A549 (cell line): Measurements from ENCODE around the gene ADAM10. TPM values are rescaled to one million over a fixed set of nuclear protein-coding genes. Genes with fewer than 3 reads are reported as not detected.

Source experiments
- ATAC-seq, 2 experiments: fragments of 200-7000 bp in 1 of 2; fragments of >200 bp in 1 of 2; cut with Nextera tagmentation in 1 of 2; cut with Tn5 transposase in 1 of 2; 3 replicates each; pipeline versions ENCODE4 v1.8.0 to v1.9.1; 2018 to 2020; ENCODE audit warnings: mild to moderate bottlenecking in 1 of 2, moderate library complexity in 1 of 2
- CTCF ChIA-PET: fragments of 300-600 bp; sonication (Branson Sonifier 250); formaldehyde crosslinking; extraction: SDS; loops from one replicate; lab custom pipeline; 2021; ENCODE audit warnings: antibody characterized with exemption, inconsistent platforms; lab: Yijun Ruan, JAX
- POLR2A ChIA-PET: fragments of 350-600 bp; formaldehyde crosslinking; extraction: SDS; loops from one replicate; lab custom pipeline; 2021; ENCODE audit warnings: antibody characterized with exemption, inconsistent platforms; lab: Yijun Ruan, JAX
- DNase-seq, 2 experiments: peaks; one replicate each; pipeline versions ENCODE4 v3.0.0 to v3.0.0-alpha.2; 2011 to 2016; ENCODE audit warnings: low read depth in 1 of 2, low spot score in 1 of 2
- FAIRE-seq: peaks from 2 replicates; lab custom pipeline; 2011; peaks lifted over from hg19 to GRCh38; lab: Jason Lieb, UNC
- H3K27ac ChIP-seq, 2 experiments: fragments of >200 bp; sonication (Bioruptor Twin); formaldehyde crosslinking; 3 replicates each; pipeline ENCODE4 v1.5.1; 2016 to 2017
- H3K4me1 ChIP-seq: fragments of >200 bp; sonication (Bioruptor Twin); formaldehyde crosslinking; 3 replicates; pipeline ENCODE4 v1.6.1; 2016
- H3K4me2 ChIP-seq: fragments of >200 bp; sonication (Bioruptor Twin); formaldehyde crosslinking; 3 replicates; pipeline ENCODE4 v1.6.1; 2016
- H3K4me3 ChIP-seq: fragments of >200 bp; sonication (Bioruptor Twin); formaldehyde crosslinking; 3 replicates; pipeline ENCODE4 v1.5.1; 2016
- H3K9me3 ChIP-seq: fragments of >200 bp; sonication (Bioruptor Twin); formaldehyde crosslinking; 3 replicates; pipeline ENCODE4 v1.6.1; 2016
- CHD2 ChIP-seq: fragments of 150-350 bp; IDR thresholded peaks from 2 replicates; pipeline ENCODE4 v1.6.1; 2014; ENCODE audit warnings: low read length; ENCODE audit not compliant: partially characterized antibody
- CHD4 ChIP-seq: fragments of 200-600 bp; sonication (generic); IDR thresholded peaks from 2 replicates; pipeline ENCODE4 v1.6.1; 2016; ENCODE audit warnings: antibody characterized with exemption, mild to moderate bottlenecking, borderline replicate concordance
- EHF ChIP-seq: fragments of 250-450 bp; sonication (Bioruptor Pico); IDR thresholded peaks from 2 replicates; pipeline ENCODE4 v1.5.0; 2020; ENCODE audit warnings: mild to moderate bottlenecking
- EHMT2 ChIP-seq: fragments of 200-600 bp; sonication (generic); IDR thresholded peaks from 2 replicates; pipeline ENCODE4 v1.6.1; 2016; ENCODE audit warnings: antibody characterized with exemption, low read depth, mild to moderate bottlenecking, moderate library complexity
- HOXB13 ChIP-seq: fragments of 250-450 bp; sonication (Bioruptor Pico); IDR thresholded peaks from 2 replicates; pipeline ENCODE4 v1.5.0; 2020; ENCODE audit warnings: low read depth, mild to moderate bottlenecking, moderate library complexity
- KDM1A ChIP-seq: fragments of 200-600 bp; sonication (generic); IDR thresholded peaks from 2 replicates; pipeline ENCODE4 v1.6.1; 2016; ENCODE audit warnings: low read depth, mild to moderate bottlenecking
- MAZ ChIP-seq: fragments of 150-350 bp; IDR thresholded peaks from 2 replicates; pipeline ENCODE4 v1.6.1; 2014; ENCODE audit warnings: antibody characterized with exemption, low read depth, low read length, borderline replicate concordance
- PHF8 ChIP-seq: fragments of 200-600 bp; sonication (generic); IDR thresholded peaks from 2 replicates; pipeline ENCODE4 v1.6.1; 2016; ENCODE audit warnings: low read depth, mild to moderate bottlenecking, antibody characterized with exemption, moderate library complexity, borderline replicate concordance
- POLR2A ChIP-seq: IDR thresholded peaks from 2 replicates; pipeline ENCODE4 v1.6.1; 2012; ENCODE audit warnings: mild to moderate bottlenecking, low read length
- RAD21 ChIP-seq, 2 experiments: fragments of >200 bp in 1 of 2; sonication (Bioruptor Twin) in 1 of 2; formaldehyde crosslinking in 1 of 2; IDR thresholded peaks in 1 of 2; conservative IDR thresholded peaks in 1 of 2; 2 replicates in 1 of 2; 3 replicates in 1 of 2; pipeline ENCODE4 v1.6.1; 2012 to 2018; ENCODE audit warnings: inconsistent platforms in 1 of 2
- ZNF302 ChIP-seq: fragments of 250-450 bp; sonication (Bioruptor Pico); IDR thresholded peaks from 2 replicates; pipeline ENCODE4 v1.9.0; 2021; ENCODE audit warnings: inconsistent platforms, mild to moderate bottlenecking, moderate library complexity
- WGBS: methylation state at CpG from one replicate; pipeline ENCODE4 v1.1.6; 2017; ENCODE audit errors: missing lambda C conversion rate; 5-methylcytosine and 5-hydroxymethylcytosine counted together
- polyA plus RNA-seq, 4 experiments: library from polyadenylated mRNA; depleted of rRNA in 3 of 4; stranded (reverse); fragments of >200 nt; fragmentation: RNase III in 1 of 4; extraction: RNeasy Plus Mini Kit Qiagen cat#74134 plus additional on column Dnase treatment in 1 of 4; gene quantifications; 2 replicates in 3 of 4; 3 replicates in 1 of 4; pipeline ENCODE4 v1.2.3, GENCODE V29; 2011 to 2017
- TF ChIP-seq, protein P1 (sequence below): fragments of 150-350 bp; IDR thresholded peaks from 2 replicates; pipeline ENCODE4 v1.6.1; 2014; ENCODE audit warnings: low read depth, mild to moderate bottlenecking, low read length
- TF ChIP-seq, protein P2 (sequence below): fragments of 250-450 bp; sonication (Bioruptor Pico); IDR thresholded peaks from 2 replicates; pipeline ENCODE4 v1.5.0; 2020; ENCODE audit warnings: low read depth, mild to moderate bottlenecking, moderate library complexity
- TF ChIP-seq, protein P3 (sequence below): fragments of >200 bp; sonication (Bioruptor Twin); formaldehyde crosslinking; IDR thresholded peaks from 3 replicates; pipeline ENCODE4 v1.6.1; 2016
- TF ChIP-seq, protein P4 (sequence below): fragments of 250-450 bp; sonication (Bioruptor Pico); IDR thresholded peaks from 2 replicates; pipeline ENCODE4 v1.5.0; 2021; ENCODE audit warnings: mild to moderate bottlenecking, moderate library complexity, borderline replicate concordance
- TF ChIP-seq, protein P5 (sequence below): IDR thresholded peaks from 2 replicates; pipeline ENCODE4 v1.6.1; 2012

ADAM10 gene
- polyA plus RNA-seq, 2 of the 4 experiments (the other 2 are of a cell fraction) = 200 to 210 TPM

DNA sequence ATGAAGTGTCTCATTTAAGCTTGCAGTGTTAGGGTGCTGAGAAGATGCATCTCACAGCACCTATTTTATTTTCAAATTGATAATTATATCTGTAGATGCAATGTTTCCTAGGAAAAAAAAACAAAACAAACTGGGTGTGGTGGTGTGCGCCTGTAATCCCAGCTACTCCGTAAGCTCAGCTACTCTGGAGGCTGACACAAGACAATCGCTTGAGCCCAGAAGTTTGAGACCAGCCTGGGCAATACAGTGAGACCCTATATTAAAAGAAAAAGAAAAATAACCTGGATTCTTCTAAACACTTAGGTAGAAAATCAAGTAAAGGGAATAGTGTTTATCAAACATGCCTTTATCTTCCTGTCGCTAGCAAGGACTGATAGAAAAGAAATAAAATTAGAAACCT lies 23.5 kb upstream of the ADAM10 start:
- Histone ChIP-seq H3K4me1 (peaks cover 23% of the 10 kb centered on the region), H3K27ac (no peak overlapping the region), H3K9me3 (no peaks in the 10 kb centered on the region), H3K4me2 (peak overlapping the region; percentile 89), H3K4me3 (peak overlapping the region; percentile 80)
- TF ChIP-seq, protein P1, sequence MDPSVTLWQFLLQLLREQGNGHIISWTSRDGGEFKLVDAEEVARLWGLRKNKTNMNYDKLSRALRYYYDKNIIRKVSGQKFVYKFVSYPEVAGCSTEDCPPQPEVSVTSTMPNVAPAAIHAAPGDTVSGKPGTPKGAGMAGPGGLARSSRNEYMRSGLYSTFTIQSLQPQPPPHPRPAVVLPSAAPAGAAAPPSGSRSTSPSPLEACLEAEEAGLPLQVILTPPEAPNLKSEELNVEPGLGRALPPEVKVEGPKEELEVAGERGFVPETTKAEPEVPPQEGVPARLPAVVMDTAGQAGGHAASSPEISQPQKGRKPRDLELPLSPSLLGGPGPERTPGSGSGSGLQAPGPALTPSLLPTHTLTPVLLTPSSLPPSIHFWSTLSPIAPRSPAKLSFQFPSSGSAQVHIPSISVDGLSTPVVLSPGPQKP = no peak
- TF ChIP-seq HOXB13 (CRISPR knock-in tag) (no peak), MAZ (no peak), PHF8 (no peak), CHD4 (no peak), EHF (no peak), KDM1A (no peak), CHD2 (no peak), EHMT2 (no peak), RAD21 (conservative IDR thresholded peaks at IDR 0.05 in 1 of 2, IDR thresholded peaks at IDR 0.05 in 1 of 2) (no peak)
- TF ChIP-seq, protein P2, sequence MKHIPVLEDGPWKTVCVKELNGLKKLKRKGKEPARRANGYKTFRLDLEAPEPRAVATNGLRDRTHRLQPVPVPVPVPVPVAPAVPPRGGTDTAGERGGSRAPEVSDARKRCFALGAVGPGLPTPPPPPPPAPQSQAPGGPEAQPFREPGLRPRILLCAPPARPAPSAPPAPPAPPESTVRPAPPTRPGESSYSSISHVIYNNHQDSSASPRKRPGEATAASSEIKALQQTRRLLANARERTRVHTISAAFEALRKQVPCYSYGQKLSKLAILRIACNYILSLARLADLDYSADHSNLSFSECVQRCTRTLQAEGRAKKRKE (CRISPR knock-in tag) = no peak
- TF ChIP-seq, protein P3, sequence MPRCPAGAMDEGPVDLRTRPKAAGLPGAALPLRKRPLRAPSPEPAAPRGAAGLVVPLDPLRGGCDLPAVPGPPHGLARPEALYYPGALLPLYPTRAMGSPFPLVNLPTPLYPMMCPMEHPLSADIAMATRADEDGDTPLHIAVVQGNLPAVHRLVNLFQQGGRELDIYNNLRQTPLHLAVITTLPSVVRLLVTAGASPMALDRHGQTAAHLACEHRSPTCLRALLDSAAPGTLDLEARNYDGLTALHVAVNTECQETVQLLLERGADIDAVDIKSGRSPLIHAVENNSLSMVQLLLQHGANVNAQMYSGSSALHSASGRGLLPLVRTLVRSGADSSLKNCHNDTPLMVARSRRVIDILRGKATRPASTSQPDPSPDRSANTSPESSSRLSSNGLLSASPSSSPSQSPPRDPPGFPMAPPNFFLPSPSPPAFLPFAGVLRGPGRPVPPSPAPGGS = no peak
- TF ChIP-seq, protein P4, sequence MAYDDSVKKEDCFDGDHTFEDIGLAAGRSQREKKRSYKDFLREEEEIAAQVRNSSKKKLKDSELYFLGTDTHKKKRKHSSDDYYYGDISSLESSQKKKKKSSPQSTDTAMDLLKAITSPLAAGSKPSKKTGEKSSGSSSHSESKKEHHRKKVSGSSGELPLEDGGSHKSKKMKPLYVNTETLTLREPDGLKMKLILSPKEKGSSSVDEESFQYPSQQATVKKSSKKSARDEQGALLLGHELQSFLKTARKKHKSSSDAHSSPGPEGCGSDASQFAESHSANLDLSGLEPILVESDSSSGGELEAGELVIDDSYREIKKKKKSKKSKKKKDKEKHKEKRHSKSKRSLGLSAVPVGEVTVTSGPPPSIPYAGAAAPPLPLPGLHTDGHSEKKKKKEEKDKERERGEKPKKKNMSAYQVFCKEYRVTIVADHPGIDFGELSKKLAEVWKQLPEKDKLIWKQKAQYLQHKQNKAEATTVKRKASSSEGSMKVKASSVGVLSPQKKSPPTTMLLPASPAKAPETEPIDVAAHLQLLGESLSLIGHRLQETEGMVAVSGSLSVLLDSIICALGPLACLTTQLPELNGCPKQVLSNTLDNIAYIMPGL (CRISPR knock-in tag) = no peak
- TF ChIP-seq, protein P5, sequence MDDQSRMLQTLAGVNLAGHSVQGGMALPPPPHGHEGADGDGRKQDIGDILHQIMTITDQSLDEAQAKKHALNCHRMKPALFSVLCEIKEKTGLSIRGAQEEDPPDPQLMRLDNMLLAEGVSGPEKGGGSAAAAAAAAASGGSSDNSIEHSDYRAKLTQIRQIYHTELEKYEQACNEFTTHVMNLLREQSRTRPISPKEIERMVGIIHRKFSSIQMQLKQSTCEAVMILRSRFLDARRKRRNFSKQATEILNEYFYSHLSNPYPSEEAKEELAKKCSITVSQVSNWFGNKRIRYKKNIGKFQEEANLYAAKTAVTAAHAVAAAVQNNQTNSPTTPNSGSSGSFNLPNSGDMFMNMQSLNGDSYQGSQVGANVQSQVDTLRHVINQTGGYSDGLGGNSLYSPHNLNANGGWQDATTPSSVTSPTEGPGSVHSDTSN = no peak
- POLR2A ChIA-PET = interaction anchor here (3.6 kb wide), 1 partner anchor 441 kb away, joined by 39 read pairs; no protein-coding TSS in a partner anchor
- DNase-seq (no peak), ATAC-seq (no peak), FAIRE-seq (no peak)
- 89% methylated on average over 4 of the region's 4 CpGs for WGBS
- CTCF ChIA-PET = interaction anchor here (0.6 kb wide), 2 partner anchors 418 to 441 kb away, joined by 3 read pairs; no protein-coding TSS in a partner anchor

DNA sequence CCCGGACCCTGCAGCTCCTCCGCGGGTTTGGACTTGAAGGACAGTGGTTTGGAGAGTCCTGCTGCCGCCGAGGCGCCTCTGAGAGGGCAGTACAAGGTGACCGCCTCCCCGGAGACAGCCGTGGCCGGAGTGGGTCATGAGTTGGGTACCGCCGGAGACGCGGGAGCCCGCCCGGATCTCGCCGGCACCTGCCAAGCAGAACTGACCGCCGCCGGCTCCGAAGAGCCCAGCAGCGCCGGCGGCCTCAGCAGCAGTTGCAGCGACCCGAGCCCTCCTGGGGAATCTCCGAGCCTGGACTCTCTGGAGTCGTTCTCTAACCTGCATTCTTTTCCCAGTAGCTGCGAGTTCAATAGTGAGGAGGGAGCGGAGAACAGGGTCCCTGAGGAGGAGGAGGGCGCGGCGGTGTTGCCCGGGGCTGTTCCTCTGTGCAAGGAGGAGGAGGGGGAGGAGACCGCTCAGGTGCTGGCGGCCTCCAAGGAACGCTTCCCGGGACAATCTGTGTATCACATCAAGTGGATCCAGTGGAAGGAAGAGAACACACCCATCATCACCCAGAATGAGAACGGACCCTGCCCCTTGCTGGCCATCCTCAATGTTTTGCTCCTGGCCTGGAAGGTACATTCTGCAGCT lies 22.2 kb upstream of the ADAM10 start:
- ATAC-seq (peak; percentile 46 to 54), DNase-seq (peak; percentile 47 to 70), FAIRE-seq (no peak)
- Histone ChIP-seq H3K9me3 (no peaks in the 10 kb centered on the region), H3K4me3 (peak overlapping the region; percentile 80), H3K4me2 (peak overlapping the region; percentile 89), H3K27ac (peak overlapping the region; percentile 84 to 96), H3K4me1 (peaks cover 23% of the 10 kb centered on the region)
- ChIA-PET CTCF (interaction anchor here (0.6 to 3.8 kb wide), 29 partner anchors 12 to 544 kb away, joined by 3 to 25 read pairs (median 3); partner anchors contain the start of gene ADAM10), POLR2A (interaction anchor here (0.9 to 3.6 kb wide), 13 partner anchors 22 to 544 kb away, joined by 3 to 98 read pairs (median 5); partner anchors contain the start of gene ADAM10)
- WGBS = 2% methylated on average over 30 of the region's 40 CpGs
- TF ChIP-seq ZNF302 (CRISPR knock-in tag) = no peak
- TF ChIP-seq POLR2A = peak; percentile 29; the same call in 1 of the 2 replicates
